Coronary artery (tissue), 2 donors: Measurements from ENCODE around the gene DBNDD2.

Experiments
- DNase-seq: peaks from one replicate; pipeline ENCODE4 v3.0.0-alpha.2; 2017; ENCODE audit warnings: low spot score
- H3K27ac ChIP-seq, 2 donors: fragments of 200-600 bp; sonication (generic); one replicate each; pipeline ENCODE4 v1.5.1; 2016 to 2019
- H3K4me3 ChIP-seq: fragments of 200-600 bp; sonication (generic); 2 replicates; pipeline ENCODE4 v1.5.1; 2016; ENCODE audit warnings: mild to moderate bottlenecking, moderate library complexity
- TF ChIP-seq, protein P1 (sequence below): fragments of 200-600 bp; sonication (generic); IDR thresholded peaks from one replicate; pipeline ENCODE4 v1.5.1; 2019; ENCODE audit warnings: antibody characterized with exemption

The DBNDD2 gene

DNA sequence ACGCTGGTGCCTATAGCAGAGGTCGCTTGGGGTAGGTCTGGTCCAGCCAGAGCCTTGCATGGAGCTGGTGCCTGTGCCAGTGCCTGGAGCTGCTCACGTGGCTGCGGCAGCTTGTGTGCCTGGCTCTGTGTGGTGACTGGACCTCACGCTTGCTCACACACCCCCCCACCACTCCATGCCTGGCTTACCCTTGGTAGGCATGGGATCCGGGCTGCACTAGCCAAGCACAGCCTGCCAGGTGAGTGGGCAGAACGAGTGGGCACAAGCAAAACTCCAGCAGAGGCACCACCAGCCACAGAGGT, 13.0 kb upstream of the DBNDD2 start:
- DNase-seq = no peak
- TF ChIP-seq, protein P1, sequence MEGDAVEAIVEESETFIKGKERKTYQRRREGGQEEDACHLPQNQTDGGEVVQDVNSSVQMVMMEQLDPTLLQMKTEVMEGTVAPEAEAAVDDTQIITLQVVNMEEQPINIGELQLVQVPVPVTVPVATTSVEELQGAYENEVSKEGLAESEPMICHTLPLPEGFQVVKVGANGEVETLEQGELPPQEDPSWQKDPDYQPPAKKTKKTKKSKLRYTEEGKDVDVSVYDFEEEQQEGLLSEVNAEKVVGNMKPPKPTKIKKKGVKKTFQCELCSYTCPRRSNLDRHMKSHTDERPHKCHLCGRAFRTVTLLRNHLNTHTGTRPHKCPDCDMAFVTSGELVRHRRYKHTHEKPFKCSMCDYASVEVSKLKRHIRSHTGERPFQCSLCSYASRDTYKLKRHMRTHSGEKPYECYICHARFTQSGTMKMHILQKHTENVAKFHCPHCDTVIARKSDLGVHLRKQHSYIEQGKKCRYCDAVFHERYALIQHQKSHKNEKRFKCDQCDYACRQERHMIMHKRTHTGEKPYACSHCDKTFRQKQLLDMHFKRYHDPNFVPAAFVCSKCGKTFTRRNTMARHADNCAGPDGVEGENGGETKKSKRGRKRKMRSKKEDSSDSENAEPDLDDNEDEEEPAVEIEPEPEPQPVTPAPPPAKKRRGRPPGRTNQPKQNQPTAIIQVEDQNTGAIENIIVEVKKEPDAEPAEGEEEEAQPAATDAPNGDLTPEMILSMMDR = no peak
- Histone ChIP-seq H3K27ac (no peak overlapping the region), H3K4me3 (no peak overlapping the region)

DNA sequence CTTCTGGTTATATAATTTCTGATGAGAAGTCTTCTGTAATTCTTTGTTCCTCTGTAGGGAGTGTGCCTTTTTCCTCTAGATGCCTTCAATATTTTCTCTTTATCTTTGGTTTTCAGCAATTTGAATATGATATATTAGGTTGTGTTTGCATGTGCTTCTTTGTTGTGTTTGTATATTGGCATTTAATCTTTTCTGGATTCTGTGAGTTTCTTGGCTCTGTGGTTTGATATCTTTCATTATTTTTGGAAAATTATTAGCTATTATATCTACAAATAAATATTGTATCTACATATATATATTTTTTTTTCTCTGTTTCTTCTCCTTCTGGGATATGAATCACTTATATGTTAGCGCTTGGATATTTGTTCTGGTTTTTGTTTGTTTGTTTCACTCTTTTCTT, 9.1 kb upstream of the DBNDD2 start:
- Histone ChIP-seq H3K4me3 (no peak overlapping the region), H3K27ac (no peak overlapping the region)
- TF ChIP-seq, protein P1 = no peak
- DNase-seq = no peak

DNA sequence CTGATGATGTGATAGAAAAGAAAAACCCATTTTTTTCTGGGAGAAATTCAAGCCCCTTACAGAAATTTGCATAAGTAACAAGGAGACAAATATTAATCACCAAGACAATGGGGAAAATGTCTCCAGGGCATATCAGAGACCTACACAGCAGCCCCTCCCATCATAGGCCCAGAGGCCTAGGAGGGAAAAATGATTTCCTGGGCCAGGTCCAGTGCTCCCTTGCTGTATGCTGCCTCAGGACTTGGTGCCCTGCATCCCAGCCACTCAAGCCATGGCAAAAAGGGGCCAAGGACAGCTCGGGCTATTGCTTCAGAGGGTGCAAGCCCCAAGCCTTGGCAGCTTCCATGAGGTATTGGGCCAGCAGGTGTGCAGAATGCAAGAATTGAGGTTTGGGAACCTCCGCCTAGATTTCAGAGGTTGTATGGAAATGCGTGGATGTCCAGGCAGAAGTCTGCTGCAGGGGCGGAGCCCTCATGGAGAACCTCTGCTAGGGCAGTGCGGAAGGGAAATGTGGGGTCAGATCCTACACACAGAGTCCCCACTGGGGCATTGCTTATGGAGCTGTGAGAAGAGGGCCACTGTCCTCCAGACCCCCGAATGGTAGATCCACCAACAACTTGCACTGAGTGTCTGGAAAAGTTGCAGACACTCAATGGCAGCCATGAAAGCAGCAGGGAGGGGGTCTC, 7.6 kb upstream of the DBNDD2 start:
- TF ChIP-seq, protein P1 = no peak
- no peak overlapping the region for H3K27ac ChIP-seq
- H3K4me3 ChIP-seq = no peak overlapping the region
- DNase-seq = no peak

DNA sequence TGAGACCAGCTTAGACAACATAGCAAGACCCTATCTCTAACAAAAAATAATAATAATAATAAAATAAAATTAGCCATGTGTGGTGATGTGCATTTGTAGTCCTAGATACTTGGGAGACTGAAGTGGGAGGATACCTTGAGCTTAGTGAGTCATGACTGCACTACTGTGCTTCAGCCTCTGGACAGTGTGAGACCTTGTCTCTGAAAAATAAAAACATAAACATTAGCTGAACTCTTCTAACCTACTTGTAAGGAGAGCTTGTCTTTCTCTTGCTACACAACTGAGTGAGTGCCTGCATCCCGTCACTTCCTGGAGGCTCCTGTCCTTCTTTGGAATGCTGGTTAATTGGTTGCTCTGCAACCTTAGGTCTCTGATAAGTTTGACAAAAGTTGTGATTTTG, 5.1 kb upstream of the DBNDD2 start:
- TF ChIP-seq, protein P1 = no peak
- Histone ChIP-seq H3K4me3 (no peak overlapping the region), H3K27ac (no peak overlapping the region)
- no peak for DNase-seq

DNA sequence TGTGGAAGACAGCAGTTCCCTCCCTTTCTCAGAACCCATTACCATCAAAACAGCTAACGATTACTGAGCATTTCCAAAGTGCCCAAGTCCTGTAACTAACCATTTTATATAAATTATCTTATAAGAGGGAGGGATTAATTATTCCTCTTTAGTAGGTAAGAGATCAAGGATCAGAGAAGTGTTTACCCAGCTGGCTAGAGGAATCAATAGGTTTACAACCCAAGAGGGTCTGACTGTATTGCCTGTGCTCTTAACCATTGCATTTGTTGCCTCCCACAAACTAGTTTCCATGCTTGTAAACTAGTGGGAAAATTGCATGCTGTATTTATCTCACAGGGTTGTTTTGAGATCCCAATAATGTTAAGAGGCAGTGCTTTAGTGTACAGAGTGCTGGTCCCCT, 3.7 kb upstream of the DBNDD2 start:
- TF ChIP-seq, protein P1 = no peak
- Histone ChIP-seq H3K4me3 (no peak overlapping the region), H3K27ac (peak overlapping the region; percentile 61 to 97)
- no peak for DNase-seq

DNA sequence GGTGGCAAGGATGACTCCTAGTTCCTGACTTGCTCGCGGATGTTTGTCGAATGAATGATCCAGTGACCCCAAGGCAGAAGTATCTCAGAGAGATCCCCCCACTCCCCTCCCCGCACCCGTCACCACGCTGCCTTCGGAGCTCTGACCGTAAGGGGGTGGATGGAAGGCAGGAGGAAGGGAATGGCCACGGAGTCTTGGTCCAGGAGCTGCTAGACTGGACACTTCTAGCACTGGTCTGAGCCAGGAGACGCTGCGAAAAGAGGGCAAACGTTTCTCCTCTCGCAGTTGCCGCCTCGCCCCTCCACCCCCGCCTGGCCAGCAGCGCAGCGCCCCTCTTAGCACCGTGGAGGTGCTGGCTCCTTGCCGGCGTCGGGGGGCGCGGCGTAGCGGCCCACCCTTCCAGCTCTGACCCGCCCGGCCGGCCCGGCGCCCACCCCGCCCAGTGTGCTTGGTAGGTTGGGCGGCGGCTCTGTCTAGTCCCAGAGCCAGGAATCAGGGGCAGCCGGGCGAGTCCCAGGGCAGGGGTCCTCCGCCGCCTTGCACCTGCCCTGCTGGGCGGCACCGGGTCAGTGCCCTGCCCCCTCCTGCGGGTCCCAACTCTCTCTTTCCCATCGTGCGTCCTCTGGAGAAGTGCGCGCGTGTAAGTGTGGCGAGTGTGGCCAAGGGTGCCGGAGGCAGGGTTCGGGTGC, 2.4 kb upstream of the DBNDD2 start:
- Histone ChIP-seq H3K27ac (peak overlapping the region; percentile 97 to 98), H3K4me3 (peak overlapping the region; percentile 93)
- TF ChIP-seq, protein P1 = no peak
- DNase-seq = peak; percentile 84
